ENCODE data around the gene RPS6KA1. TPM values are rescaled to one million over a fixed set of nuclear protein-coding genes. Genes with fewer than 3 reads are reported as not detected.
A peak's percentile ranks its signal among the peaks of the same experiment; 100 is the strongest.

The RPS6KA1 gene
- total RNA-seq, 1 experiment from 2014 or later, result 65.5 TPM

DNA sequence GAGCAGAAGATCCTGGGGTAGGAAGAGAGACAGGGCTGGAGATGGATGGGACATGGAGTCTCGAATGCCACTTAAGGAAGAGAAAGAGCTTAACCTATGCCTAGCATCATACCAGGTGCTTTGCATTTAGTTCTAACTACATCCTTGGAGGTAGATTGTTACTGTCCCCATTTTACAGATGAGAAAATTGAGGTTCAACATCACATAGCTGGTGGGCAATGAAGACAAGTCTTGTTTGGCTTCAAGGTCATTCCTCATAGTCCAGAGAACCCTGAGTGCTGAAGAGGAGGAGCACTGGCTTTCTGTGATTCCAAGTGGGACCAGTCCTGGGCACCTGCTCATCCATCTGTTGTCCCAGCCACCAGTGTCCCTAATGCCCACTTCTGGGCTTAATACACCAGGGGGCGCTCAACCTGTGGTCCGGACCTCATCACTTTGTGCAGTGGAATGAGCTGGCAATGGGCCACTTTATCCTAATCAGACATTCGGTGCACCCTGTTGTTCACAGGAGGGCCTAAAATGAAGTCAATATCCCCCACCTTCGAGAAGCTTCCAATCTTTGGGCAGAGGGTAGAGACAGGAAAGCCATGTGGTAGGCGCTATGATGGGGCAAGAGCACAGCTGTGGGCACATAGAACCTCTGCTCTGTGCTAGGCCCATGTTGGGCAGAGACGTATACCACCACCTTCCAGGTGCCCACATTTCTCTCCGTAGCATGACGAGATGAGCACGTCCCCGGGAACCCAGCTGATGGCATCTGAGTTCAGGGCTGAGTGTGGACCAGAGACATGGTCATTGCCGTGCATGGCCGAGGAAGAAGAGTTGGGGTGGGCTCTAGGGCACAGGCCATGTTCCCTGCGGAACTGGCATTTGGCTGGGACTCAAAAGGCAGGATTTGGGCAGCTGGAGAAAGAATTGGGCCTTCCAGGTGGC lies 9.2 kb downstream of the RPS6KA1 start:
- ATAC-seq, result peak; percentile 38
- ChIA-PET CTCF (interaction anchor here (0.5 to 5.4 kb wide), 56 partner anchors 10 to 365 kb away, joined by 3 to 85 read pairs (median 4); partner anchors contain the start of genes CEP85, GPN2, HMGN2 and PIGV), POLR2A (interaction anchor here (1.3 kb wide), 1 partner anchor 38 kb away, joined by 9 read pairs; no protein-coding TSS in a partner anchor)
- Mint-ChIP-seq H3K9me3 (no peaks in the 10 kb centered on the region), H3K4me3 (no peak overlapping the region), H3K36me3 (peaks cover 7% of the 10 kb centered on the region), H3K27me3 (ENCODE audit: low read depth) (no peaks in the 10 kb centered on the region), H3K4me1 (peaks cover 24% of the 10 kb centered on the region), H3K27ac (peak overlapping the region; percentile 42; the same call in 1 of the 2 replicates)
- no peak for TF ChIP-seq ZNF232 (CRISPR knock-in tag; IDR thresholded peaks at IDR 0.05)
- peak; percentile 71; the same call in 1 of the 2 replicates for TF ChIP-seq GTF2I (CRISPR knock-in tag; conservative IDR thresholded peaks at IDR 0.05)
- TF ChIP-seq CTCF (IDR thresholded peaks at IDR 0.05), result peak; percentile 75
- no peak for TF ChIP-seq TCF7 (CRISPR knock-in tag; IDR thresholded peaks at IDR 0.05; ENCODE audit: low read depth)
- no peak for TF ChIP-seq CREB1 (CRISPR knock-in tag; IDR thresholded peaks at IDR 0.05)
- TF ChIP-seq MXD4 (CRISPR knock-in tag; IDR thresholded peaks at IDR 0.05; ENCODE audit: borderline replicate concordance), result no peak
- TF ChIP-seq NR2C2 (CRISPR knock-in tag; IDR thresholded peaks at IDR 0.05), result no peak
- TF ChIP-seq, protein P1, sequence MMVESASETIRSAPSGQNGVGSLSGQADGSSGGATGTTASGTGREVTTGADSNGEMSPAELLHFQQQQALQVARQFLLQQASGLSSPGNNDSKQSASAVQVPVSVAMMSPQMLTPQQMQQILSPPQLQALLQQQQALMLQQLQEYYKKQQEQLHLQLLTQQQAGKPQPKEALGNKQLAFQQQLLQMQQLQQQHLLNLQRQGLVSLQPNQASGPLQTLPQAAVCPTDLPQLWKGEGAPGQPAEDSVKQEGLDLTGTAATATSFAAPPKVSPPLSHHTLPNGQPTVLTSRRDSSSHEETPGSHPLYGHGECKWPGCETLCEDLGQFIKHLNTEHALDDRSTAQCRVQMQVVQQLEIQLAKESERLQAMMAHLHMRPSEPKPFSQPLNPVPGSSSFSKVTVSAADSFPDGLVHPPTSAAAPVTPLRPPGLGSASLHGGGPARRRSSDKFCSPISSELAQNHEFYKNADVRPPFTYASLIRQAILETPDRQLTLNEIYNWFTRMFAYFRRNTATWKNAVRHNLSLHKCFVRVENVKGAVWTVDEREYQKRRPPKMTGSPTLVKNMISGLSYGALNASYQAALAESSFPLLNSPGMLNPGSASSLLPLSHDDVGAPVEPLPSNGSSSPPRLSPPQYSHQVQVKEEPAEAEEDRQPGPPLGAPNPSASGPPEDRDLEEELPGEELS (CRISPR knock-in tag; IDR thresholded peaks at IDR 0.05), result no peak
- TF ChIP-seq ZNF512 (CRISPR knock-in tag; IDR thresholded peaks at IDR 0.05; ENCODE audit: borderline replicate concordance), result no peak
- TF ChIP-seq IRF2 (CRISPR knock-in tag; IDR thresholded peaks at IDR 0.05; ENCODE audit: borderline replicate concordance, low read depth), result no peak
- DNase-seq (ENCODE audit: low spot score), result peak; percentile 65

- ChIA-PET POLR2A (interaction anchor here (0.7 kb wide), 1 partner anchor 11 kb away, joined by 3 read pairs; no protein-coding TSS in a partner anchor), CTCF (interaction anchor here (0.5 to 5.4 kb wide), 9 partner anchors 11 to 411 kb away, joined by 3 to 85 read pairs (median 7); partner anchors contain the start of genes PIGV and RPS6KA1)
- Mint-ChIP-seq H3K27ac (peak overlapping the region; percentile 89), H3K9me3 (no peaks in the 10 kb centered on the region), H3K4me1 (peaks cover 24% of the 10 kb centered on the region), H3K36me3 (peaks cover 7% of the 10 kb centered on the region), H3K4me3 (no peak overlapping the region), H3K27me3 (ENCODE audit: low read depth) (no peaks in the 10 kb centered on the region)
- DNase-seq (ENCODE audit: low spot score), result no peak
- TF ChIP-seq, protein P2, sequence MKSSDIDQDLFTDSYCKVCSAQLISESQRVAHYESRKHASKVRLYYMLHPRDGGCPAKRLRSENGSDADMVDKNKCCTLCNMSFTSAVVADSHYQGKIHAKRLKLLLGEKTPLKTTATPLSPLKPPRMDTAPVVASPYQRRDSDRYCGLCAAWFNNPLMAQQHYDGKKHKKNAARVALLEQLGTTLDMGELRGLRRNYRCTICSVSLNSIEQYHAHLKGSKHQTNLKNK (CRISPR knock-in tag; IDR thresholded peaks at IDR 0.05), result no peak
- TF ChIP-seq ZNF671 (CRISPR knock-in tag; IDR thresholded peaks at IDR 0.05) (no peak), CREB1 (CRISPR knock-in tag; IDR thresholded peaks at IDR 0.05) (no peak), USF1 (CRISPR knock-in tag; IDR thresholded peaks at IDR 0.05) (no peak), JUN (CRISPR knock-in tag; IDR thresholded peaks at IDR 0.05) (no peak), ZNF396 (CRISPR knock-in tag; IDR thresholded peaks at IDR 0.05; ENCODE audit: borderline replicate concordance) (no peak), EMX1 (CRISPR knock-in tag; IDR thresholded peaks at IDR 0.05) (no peak), MAX (CRISPR knock-in tag; IDR thresholded peaks at IDR 0.05) (no peak)
- TF ChIP-seq, protein P3, sequence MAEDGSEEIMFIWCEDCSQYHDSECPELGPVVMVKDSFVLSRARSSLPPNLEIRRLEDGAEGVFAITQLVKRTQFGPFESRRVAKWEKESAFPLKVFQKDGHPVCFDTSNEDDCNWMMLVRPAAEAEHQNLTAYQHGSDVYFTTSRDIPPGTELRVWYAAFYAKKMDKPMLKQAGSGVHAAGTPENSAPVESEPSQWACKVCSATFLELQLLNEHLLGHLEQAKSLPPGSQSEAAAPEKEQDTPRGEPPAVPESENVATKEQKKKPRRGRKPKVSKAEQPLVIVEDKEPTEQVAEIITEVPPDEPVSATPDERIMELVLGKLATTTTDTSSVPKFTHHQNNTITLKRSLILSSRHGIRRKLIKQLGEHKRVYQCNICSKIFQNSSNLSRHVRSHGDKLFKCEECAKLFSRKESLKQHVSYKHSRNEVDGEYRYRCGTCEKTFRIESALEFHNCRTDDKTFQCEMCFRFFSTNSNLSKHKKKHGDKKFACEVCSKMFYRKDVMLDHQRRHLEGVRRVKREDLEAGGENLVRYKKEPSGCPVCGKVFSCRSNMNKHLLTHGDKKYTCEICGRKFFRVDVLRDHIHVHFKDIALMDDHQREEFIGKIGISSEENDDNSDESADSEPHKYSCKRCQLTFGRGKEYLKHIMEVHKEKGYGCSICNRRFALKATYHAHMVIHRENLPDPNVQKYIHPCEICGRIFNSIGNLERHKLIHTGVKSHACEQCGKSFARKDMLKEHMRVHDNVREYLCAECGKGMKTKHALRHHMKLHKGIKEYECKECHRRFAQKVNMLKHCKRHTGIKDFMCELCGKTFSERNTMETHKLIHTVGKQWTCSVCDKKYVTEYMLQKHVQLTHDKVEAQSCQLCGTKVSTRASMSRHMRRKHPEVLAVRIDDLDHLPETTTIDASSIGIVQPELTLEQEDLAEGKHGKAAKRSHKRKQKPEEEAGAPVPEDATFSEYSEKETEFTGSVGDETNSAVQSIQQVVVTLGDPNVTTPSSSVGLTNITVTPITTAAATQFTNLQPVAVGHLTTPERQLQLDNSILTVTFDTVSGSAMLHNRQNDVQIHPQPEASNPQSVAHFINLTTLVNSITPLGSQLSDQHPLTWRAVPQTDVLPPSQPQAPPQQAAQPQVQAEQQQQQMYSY (CRISPR knock-in tag; IDR thresholded peaks at IDR 0.05), result no peak
- no peak for ATAC-seq
Observed at GRCh38 chr1:26539722-26540121, 10.2 kb downstream of the RPS6KA1 start.

All from WTC11 (cell line).